Endothelial cell of umbilical vein (primary cell): Measurements from ENCODE around the gene UBL7. TPM values are rescaled to one million over a fixed set of nuclear protein-coding genes. Genes with fewer than 3 reads are reported as not detected.

ENCODE experiments used
- BruUV-seq: library from RNA; stranded (reverse); fragments of 400-500 nt; replicated peaks from 2 replicates; lab custom pipeline; 2021; lab: Mats Ljungman, UMichigan
- CTCF ChIA-PET: fragments of 300-600, 350-600 bp; sonication (Branson Sonifier 250); formaldehyde crosslinking; loops from one replicate; lab custom pipeline; 2021; ENCODE audit warnings: antibody characterized with exemption, inconsistent platforms; lab: Charles Lee
- POLR2A ChIA-PET: fragments of 300-600, 350-600 bp; sonication (Branson Sonifier 250); formaldehyde crosslinking; loops from one replicate; lab custom pipeline; 2021; ENCODE audit warnings: antibody characterized with exemption, inconsistent platforms; lab: Charles Lee
- DNase-seq: peaks from one replicate; pipeline ENCODE4 v3.0.0-alpha.2; 2011; ENCODE audit warnings: low read depth, low spot score
- FAIRE-seq: peaks from 2 replicates; lab custom pipeline; 2011; peaks lifted over from hg19 to GRCh38; lab: Jason Lieb, UNC
- H2AFZ ChIP-seq: 2 replicates; pipeline ENCODE4 v1.6.0; 2012; ENCODE audit warnings: low read depth, low read length, control low read depth, inconsistent platforms
- H3K27ac ChIP-seq: 2 replicates; pipeline ENCODE4 v1.5.1; 2011; ENCODE audit warnings: low read depth, mild to moderate bottlenecking, control low read depth, low read length, moderate library complexity; ENCODE audit not compliant: insufficient read depth
- H3K27me3 ChIP-seq, 2 experiments: 2 replicates each; pipeline versions ENCODE4 v1.6.0 to v1.6.1; 2011; ENCODE audit warnings: low read length in 2 of 2, mixed read lengths in 1 of 2; ENCODE audit not compliant: control insufficient read depth in 2 of 2, insufficient read depth in 2 of 2
- H3K36me3 ChIP-seq, 2 experiments: 2 replicates in 1 of 2; 3 replicates in 1 of 2; pipeline ENCODE4 v1.5.1; 2011; ENCODE audit warnings: low read length in 2 of 2, mild to moderate bottlenecking in 1 of 2, moderate library complexity in 1 of 2; ENCODE audit not compliant: control insufficient read depth in 2 of 2, insufficient read depth in 2 of 2; ENCODE audit errors: extremely low read depth in 1 of 2
- H3K4me1 ChIP-seq: 3 replicates; pipeline ENCODE4 v1.5.1; 2011; ENCODE audit warnings: mild to moderate bottlenecking, low read length; ENCODE audit not compliant: control insufficient read depth, insufficient read depth; ENCODE audit errors: extremely low read depth
- H3K4me2 ChIP-seq: 2 replicates; pipeline ENCODE4 v1.6.1; 2011; ENCODE audit warnings: low read length, control low read depth, mixed read lengths; ENCODE audit not compliant: insufficient read depth
- H3K4me3 ChIP-seq, 3 experiments: fragments of 200-600 bp in 1 of 3; sonication (generic), shearing (Covaris generic) in 1 of 3; replicated peaks in 1 of 3; 2 replicates each; pipeline ENCODE4 v1.5.1; 2011 to 2016; ENCODE audit warnings: control low read depth in 3 of 3, low read length in 3 of 3, mild to moderate bottlenecking in 2 of 3, inconsistent platforms in 1 of 3, low read depth in 1 of 3, moderate library complexity in 1 of 3; ENCODE audit not compliant: insufficient read depth in 1 of 3
- H3K79me2 ChIP-seq: 2 replicates; pipeline ENCODE4 v1.6.0; 2012; ENCODE audit warnings: low read length, inconsistent platforms; ENCODE audit not compliant: control insufficient read depth, insufficient read depth
- H3K9ac ChIP-seq: replicated peaks from 2 replicates; pipeline ENCODE3; 2011; ENCODE audit warnings: low read length, control low read depth; ENCODE audit not compliant: insufficient read depth; ENCODE audit errors: extremely low read depth
- H3K9me1 ChIP-seq: replicated peaks from 3 replicates; pipeline ENCODE4 v1.6.0; 2011; ENCODE audit warnings: mild to moderate bottlenecking, low read length; ENCODE audit not compliant: control insufficient read depth, insufficient read depth; ENCODE audit errors: extremely low read depth
- H3K9me3 ChIP-seq: replicated peaks from 2 replicates; pipeline ENCODE4 v1.5.1; 2012; ENCODE audit warnings: low read length, inconsistent platforms; ENCODE audit not compliant: control insufficient read depth, insufficient read depth
- H4K20me1 ChIP-seq: replicated peaks from 2 replicates; pipeline ENCODE3; 2011; ENCODE audit warnings: mild to moderate bottlenecking, low read length; ENCODE audit not compliant: control insufficient read depth, insufficient read depth; ENCODE audit errors: extremely low read depth
- EZH2 ChIP-seq: IDR thresholded peaks from 2 replicates; pipeline ENCODE4 v1.6.1; 2012; ENCODE audit warnings: borderline replicate concordance, low read depth, mild to moderate bottlenecking, moderate library complexity, low read length, inconsistent platforms; ENCODE audit not compliant: severe bottlenecking
- FOS ChIP-seq: IDR thresholded peaks from 2 replicates; pipeline ENCODE4 v1.6.1; 2011; ENCODE audit warnings: mild to moderate bottlenecking, low read length, moderate library complexity, borderline replicate concordance; ENCODE audit not compliant: insufficient read depth
- GATA2 ChIP-seq: IDR thresholded peaks from 2 replicates; pipeline ENCODE4 v1.7.0; 2011; ENCODE audit warnings: low read depth, mild to moderate bottlenecking, moderate library complexity, mixed read lengths, low read length; ENCODE audit not compliant: insufficient read length, insufficient read depth
- JUN ChIP-seq: IDR thresholded peaks from 2 replicates; pipeline ENCODE4 v1.6.1; 2011; ENCODE audit warnings: borderline replicate concordance, low read depth; ENCODE audit not compliant: insufficient read length, insufficient read depth
- MYC ChIP-seq: IDR thresholded peaks from one replicate; pipeline ENCODE4 v1.6.1; 2011; ENCODE audit warnings: mild to moderate bottlenecking, low read depth, low read length
- POLR2A ChIP-seq: IDR thresholded peaks from 2 replicates; pipeline ENCODE4 v1.6.1; 2012; ENCODE audit warnings: low read depth, mild to moderate bottlenecking, control low read depth, low read length
- POLR2AphosphoS5 ChIP-seq: IDR thresholded peaks from 2 replicates; pipeline ENCODE4 v1.6.1; 2012; ENCODE audit warnings: low read depth, mild to moderate bottlenecking, control low read depth, low read length, moderate library complexity; ENCODE audit not compliant: insufficient read depth
- dilution Hi-C: fragments of 300-500 bp; cut with MboI; formaldehyde crosslinking; loops from one replicate; pipeline ENCODE4 v1.15.0; 2019; ENCODE audit warnings: low sequenced_read_pairs; ENCODE audit not compliant: extremely low pct_ligation_motif_present
- intact Hi-C: fragments of 100-400 bp; cut with micrococcal nuclease; formaldehyde crosslinking; loops from one replicate; pipeline ENCODE4 v1.10.0; 2022
- polyA plus RNA-seq, 4 experiments: library from polyadenylated mRNA; depleted of rRNA in 3 of 4; stranded (reverse) in 3 of 4; unstranded in 1 of 4; fragments of >200 nt; gene quantifications; 2 replicates each; pipeline versions ENCODE4 v1.2.1 to v1.2.3, GENCODE V29; 2011 to 2012; ENCODE audit warnings: missing spikeins in 1 of 4
- total RNA-seq: library from RNA; stranded (reverse); gene quantifications from 2 replicates; pipeline ENCODE4 v1.2.3, GENCODE V29; 2021
- TF ChIP-seq, protein P1 (sequence below): IDR thresholded peaks from 2 replicates; pipeline ENCODE4 v1.6.1; 2011; ENCODE audit not compliant: insufficient read depth, insufficient read length
- TF ChIP-seq, protein P2 (sequence below), 2 donors: IDR thresholded peaks; 1 replicate in 1 of 2; 2 replicates in 1 of 2; pipeline ENCODE4 v1.5.1; 2011; ENCODE audit warnings: low read length in 2 of 2, mild to moderate bottlenecking in 2 of 2, moderate library complexity in 2 of 2, control low read depth in 1 of 2, inconsistent platforms in 1 of 2, low read depth in 1 of 2; ENCODE audit not compliant: insufficient read depth in 1 of 2; ENCODE audit errors: extremely low read depth in 1 of 2

Gene UBL7
- total and polyA plus RNA-seq, 2 donors (not counting 3 experiments of a cell fraction or from before 2014, with no cell fraction given) = 32.8 to 90.4 TPM

DNA sequence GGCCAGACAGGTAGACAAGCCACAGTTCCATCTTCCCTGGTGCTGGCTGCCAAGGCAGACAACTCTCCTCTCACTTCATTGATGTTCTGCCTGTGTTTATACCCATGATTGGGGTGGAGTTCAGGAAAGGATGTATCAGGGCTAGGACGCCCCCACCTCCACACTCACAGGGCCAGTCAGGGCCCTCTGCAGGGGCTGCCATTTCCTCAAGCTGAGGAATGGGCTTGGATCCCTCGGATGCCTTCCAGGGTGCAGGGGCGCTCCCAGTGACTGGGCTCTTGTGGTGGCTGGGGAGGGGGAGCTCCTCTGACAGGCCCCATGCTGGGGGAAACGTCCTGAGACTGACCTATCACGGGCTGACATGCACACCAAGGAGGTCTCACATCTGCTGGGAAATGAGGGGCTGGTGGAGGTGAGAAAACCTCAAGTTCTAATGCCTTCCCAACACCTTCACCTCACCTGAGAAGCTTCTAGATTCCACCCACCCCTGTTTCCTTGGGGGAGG is 58.6 kb downstream of the UBL7 start:
- CTCF ChIA-PET = interaction anchor here (0.8 to 1.9 kb wide), 6 partner anchors 9 to 34 kb away, joined by 3 to 7 read pairs (median 4); no protein-coding TSS in a partner anchor

DNA sequence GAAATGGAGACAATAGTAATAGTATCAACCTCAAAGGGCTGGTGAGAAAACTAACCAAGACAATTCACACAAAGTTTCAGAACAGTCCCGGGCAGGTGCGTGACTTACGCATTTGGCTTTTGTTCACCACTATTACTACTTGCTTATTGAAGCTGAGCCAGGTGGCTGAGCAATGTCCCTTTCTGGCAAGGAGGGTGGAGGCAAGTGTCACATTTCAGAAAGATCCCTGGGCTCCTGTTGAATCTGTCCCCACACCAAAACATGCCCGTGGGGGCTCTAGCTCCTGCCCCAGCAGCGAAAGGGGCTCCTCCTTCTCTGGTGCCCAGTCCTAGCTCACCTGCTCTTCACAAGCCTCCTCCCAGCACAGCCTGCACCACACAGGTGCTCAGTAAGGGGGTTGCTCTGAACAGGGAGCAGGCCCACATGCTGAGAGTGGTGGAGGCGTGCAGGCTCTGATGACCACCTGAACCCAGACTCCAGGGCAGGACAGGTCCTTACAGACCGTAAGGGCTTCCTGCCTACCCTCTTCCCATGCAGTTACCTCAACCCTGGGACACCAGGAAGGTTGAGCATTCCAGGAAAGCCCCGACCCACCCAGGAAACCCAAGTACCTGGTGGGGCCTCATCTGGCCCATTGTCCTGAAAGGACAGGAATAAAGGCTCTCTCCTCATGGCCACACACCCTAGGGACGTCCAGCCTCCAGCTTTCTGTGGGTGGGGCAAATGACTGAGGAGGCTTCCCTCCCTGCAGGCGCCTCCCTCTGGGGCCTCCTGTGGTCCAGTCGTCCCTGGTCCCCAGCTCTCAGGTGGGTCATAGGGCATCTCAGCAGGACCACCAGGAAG is 59.8 kb downstream of the UBL7 start:
- dilution Hi-C loops = no loop called here
- no peaks in the 10 kb centered on the region for H4K20me1 ChIP-seq
- CTCF ChIA-PET = no interaction called here
- H3K27ac ChIP-seq = no peak overlapping the region
- BruUV-seq = no TSS peak
- POLR2A ChIA-PET = no interaction called here
- H3K36me3 ChIP-seq = no peaks in the 10 kb centered on the region
- TF ChIP-seq POLR2A (no peak), MYC (no peak), FOS (no peak), POLR2AphosphoS5 (no peak), EZH2 (no peak), GATA2 (no peak), JUN (no peak)
- TF ChIP-seq, protein P1, sequence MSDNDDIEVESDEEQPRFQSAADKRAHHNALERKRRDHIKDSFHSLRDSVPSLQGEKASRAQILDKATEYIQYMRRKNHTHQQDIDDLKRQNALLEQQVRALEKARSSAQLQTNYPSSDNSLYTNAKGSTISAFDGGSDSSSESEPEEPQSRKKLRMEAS = no peak
- TF ChIP-seq, protein P2, sequence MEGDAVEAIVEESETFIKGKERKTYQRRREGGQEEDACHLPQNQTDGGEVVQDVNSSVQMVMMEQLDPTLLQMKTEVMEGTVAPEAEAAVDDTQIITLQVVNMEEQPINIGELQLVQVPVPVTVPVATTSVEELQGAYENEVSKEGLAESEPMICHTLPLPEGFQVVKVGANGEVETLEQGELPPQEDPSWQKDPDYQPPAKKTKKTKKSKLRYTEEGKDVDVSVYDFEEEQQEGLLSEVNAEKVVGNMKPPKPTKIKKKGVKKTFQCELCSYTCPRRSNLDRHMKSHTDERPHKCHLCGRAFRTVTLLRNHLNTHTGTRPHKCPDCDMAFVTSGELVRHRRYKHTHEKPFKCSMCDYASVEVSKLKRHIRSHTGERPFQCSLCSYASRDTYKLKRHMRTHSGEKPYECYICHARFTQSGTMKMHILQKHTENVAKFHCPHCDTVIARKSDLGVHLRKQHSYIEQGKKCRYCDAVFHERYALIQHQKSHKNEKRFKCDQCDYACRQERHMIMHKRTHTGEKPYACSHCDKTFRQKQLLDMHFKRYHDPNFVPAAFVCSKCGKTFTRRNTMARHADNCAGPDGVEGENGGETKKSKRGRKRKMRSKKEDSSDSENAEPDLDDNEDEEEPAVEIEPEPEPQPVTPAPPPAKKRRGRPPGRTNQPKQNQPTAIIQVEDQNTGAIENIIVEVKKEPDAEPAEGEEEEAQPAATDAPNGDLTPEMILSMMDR (IDR thresholded peaks at IDR 0.05; ENCODE audit: extremely low read depth in 1 of 2, insufficient read depth in 1 of 2, low read depth in 1 of 2, low read length in 2 of 2) = no peak
- H3K4me2 ChIP-seq = no peak overlapping the region
- H2AFZ ChIP-seq = no peak overlapping the region
- no peaks in the 10 kb centered on the region for H3K9me3 ChIP-seq
- DNase-seq (no peak), FAIRE-seq (no peak)
- peaks cover 6% of the 10 kb centered on the region for H3K4me1 ChIP-seq
- no peak overlapping the region for H3K9ac ChIP-seq
- H3K4me3 ChIP-seq = no peak overlapping the region
- no peaks in the 10 kb centered on the region for H3K9me1 ChIP-seq
- peaks cover 0 to 9% of the 10 kb centered on the region in 2 experiments for H3K27me3 ChIP-seq
- H3K79me2 ChIP-seq = no peaks in the 10 kb centered on the region
- intact Hi-C loops = no loop called here

More for the DNA sequence above, 58.6 kb downstream of the UBL7 start:
- FAIRE-seq (no peak), DNase-seq (no peak)
- H4K20me1 ChIP-seq = no peaks in the 10 kb centered on the region
- H3K9ac ChIP-seq = no peak overlapping the region
- H3K79me2 ChIP-seq = no peaks in the 10 kb centered on the region
- no peak overlapping the region for H3K4me3 ChIP-seq
- peaks cover 6% of the 10 kb centered on the region for H3K4me1 ChIP-seq
- H3K27me3 ChIP-seq = peaks cover 0 to 17% of the 10 kb centered on the region in 2 experiments
- H2AFZ ChIP-seq = no peak overlapping the region
- dilution Hi-C loops = no loop called here
- BruUV-seq = no TSS peak
- POLR2A ChIA-PET = interaction anchor here (0.5 kb wide), 1 partner anchor 17 kb away, joined by 3 read pairs; no protein-coding TSS in a partner anchor
- H3K36me3 ChIP-seq = no peaks in the 10 kb centered on the region
- H3K4me2 ChIP-seq = no peak overlapping the region
- intact Hi-C loops = loop anchor here (2.0 kb wide), 1 partner anchor 20 kb away; no protein-coding TSS in a partner anchor
- H3K9me1 ChIP-seq = no peaks in the 10 kb centered on the region
- H3K27ac ChIP-seq = no peak overlapping the region
- TF ChIP-seq POLR2AphosphoS5 = no peak
- TF ChIP-seq POLR2A = no peak
- TF ChIP-seq EZH2 = no peak
- TF ChIP-seq JUN = no peak
- H3K9me3 ChIP-seq = no peaks in the 10 kb centered on the region
